Endothelial cell of umbilical vein (primary cell): ENCODE data around the gene PSAPL1.

Source experiments
- CTCF ChIP-seq, 2 donors: IDR thresholded peaks; 1 replicate in 1 of 2; 2 replicates in 1 of 2; pipeline ENCODE4 v1.5.1; 2011; ENCODE audit warnings: low read length in 2 of 2, mild to moderate bottlenecking in 2 of 2, moderate library complexity in 2 of 2, control low read depth in 1 of 2, inconsistent platforms in 1 of 2, low read depth in 1 of 2; ENCODE audit not compliant: insufficient read depth in 1 of 2; ENCODE audit errors: extremely low read depth in 1 of 2
- EZH2 ChIP-seq: IDR thresholded peaks from 2 replicates; pipeline ENCODE4 v1.6.1; 2012; ENCODE audit warnings: borderline replicate concordance, low read depth, mild to moderate bottlenecking, moderate library complexity, low read length, inconsistent platforms; ENCODE audit not compliant: severe bottlenecking

GRCh38 chr4:7425591-7426468 is 8.9 kb downstream of the PSAPL1 start:
- no peak for TF ChIP-seq CTCF (IDR thresholded peaks at IDR 0.05; ENCODE audit: extremely low read depth in 1 of 2, insufficient read depth in 1 of 2, low read depth in 1 of 2, low read length in 2 of 2)
- TF ChIP-seq EZH2, result no peak
